ENCODE data around the gene PPIL3. TPM values are rescaled to one million over a fixed set of nuclear protein-coding genes. Genes with fewer than 3 reads are reported as not detected.

The PPIL3 gene
- total and polyA plus RNA-seq, 2 donors (not counting 3 experiments of a cell fraction or from before 2014, with no cell fraction given), result 25.0 to 27.1 TPM

DNA sequence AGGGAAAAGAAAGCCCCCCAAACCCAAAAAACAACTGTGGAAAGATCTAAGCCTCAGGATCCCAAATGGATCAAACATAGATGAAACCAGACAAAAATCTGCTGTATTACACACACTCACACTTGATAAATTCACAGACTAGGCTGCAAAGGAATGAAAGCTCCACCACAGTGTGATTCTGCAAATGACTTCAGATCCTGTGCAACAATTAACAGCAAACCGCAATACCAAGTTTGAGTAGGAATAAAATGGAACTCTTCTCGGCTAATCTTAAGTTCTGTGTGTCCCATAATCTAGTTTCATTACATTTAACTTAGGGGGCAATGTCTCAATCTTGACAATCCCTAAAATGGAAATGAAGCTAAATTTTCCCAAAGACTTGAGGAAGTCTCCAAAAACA lies 36.3 kb downstream of the PPIL3 start:
- TF ChIP-seq, protein P1, sequence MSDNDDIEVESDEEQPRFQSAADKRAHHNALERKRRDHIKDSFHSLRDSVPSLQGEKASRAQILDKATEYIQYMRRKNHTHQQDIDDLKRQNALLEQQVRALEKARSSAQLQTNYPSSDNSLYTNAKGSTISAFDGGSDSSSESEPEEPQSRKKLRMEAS (IDR thresholded peaks at IDR 0.05; ENCODE audit: insufficient read depth, insufficient read length), result no peak
- TF ChIP-seq FOS (IDR thresholded peaks at IDR 0.05; ENCODE audit: borderline replicate concordance, insufficient read depth, low read length) (no peak), EZH2 (IDR thresholded peaks at IDR 0.05; ENCODE audit: borderline replicate concordance, low read depth, low read length, severe bottlenecking) (no peak), JUN (IDR thresholded peaks at IDR 0.05; ENCODE audit: borderline replicate concordance, insufficient read depth, insufficient read length, low read depth) (no peak), GATA2 (IDR thresholded peaks at IDR 0.05; ENCODE audit: insufficient read depth, insufficient read length, low read depth, low read length) (no peak), MYC (IDR thresholded peaks at IDR 0.05; ENCODE audit: low read depth, low read length) (no peak), POLR2A (IDR thresholded peaks at IDR 0.05; ENCODE audit: low read depth, low read length) (no peak), POLR2AphosphoS5 (IDR thresholded peaks at IDR 0.05; ENCODE audit: insufficient read depth, low read depth, low read length) (no peak)
- TF ChIP-seq, protein P2, sequence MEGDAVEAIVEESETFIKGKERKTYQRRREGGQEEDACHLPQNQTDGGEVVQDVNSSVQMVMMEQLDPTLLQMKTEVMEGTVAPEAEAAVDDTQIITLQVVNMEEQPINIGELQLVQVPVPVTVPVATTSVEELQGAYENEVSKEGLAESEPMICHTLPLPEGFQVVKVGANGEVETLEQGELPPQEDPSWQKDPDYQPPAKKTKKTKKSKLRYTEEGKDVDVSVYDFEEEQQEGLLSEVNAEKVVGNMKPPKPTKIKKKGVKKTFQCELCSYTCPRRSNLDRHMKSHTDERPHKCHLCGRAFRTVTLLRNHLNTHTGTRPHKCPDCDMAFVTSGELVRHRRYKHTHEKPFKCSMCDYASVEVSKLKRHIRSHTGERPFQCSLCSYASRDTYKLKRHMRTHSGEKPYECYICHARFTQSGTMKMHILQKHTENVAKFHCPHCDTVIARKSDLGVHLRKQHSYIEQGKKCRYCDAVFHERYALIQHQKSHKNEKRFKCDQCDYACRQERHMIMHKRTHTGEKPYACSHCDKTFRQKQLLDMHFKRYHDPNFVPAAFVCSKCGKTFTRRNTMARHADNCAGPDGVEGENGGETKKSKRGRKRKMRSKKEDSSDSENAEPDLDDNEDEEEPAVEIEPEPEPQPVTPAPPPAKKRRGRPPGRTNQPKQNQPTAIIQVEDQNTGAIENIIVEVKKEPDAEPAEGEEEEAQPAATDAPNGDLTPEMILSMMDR (IDR thresholded peaks at IDR 0.05; ENCODE audit: extremely low read depth in 1 of 2, insufficient read depth in 1 of 2, low read depth in 1 of 2, low read length in 2 of 2), result no peak
- Histone ChIP-seq H3K9me1 (replicated peaks; ENCODE audit: control insufficient read depth, extremely low read depth, insufficient read depth, low read length) (no peaks in the 10 kb centered on the region), H3K4me3 (replicated peaks in 1 of 3; ENCODE audit: insufficient read depth in 1 of 3, low read depth in 1 of 3, low read length in 3 of 3) (no peak overlapping the region), H4K20me1 (replicated peaks; ENCODE audit: control insufficient read depth, extremely low read depth, insufficient read depth, low read length) (peaks cover 9% of the 10 kb centered on the region), H3K9ac (replicated peaks; ENCODE audit: extremely low read depth, insufficient read depth, low read length) (no peak overlapping the region), H3K9me3 (replicated peaks; ENCODE audit: control insufficient read depth, insufficient read depth, low read length) (no peaks in the 10 kb centered on the region), H2AFZ (ENCODE audit: low read depth, low read length) (no peak overlapping the region), H3K4me1 (ENCODE audit: control insufficient read depth, extremely low read depth, insufficient read depth, low read length) (no peaks in the 10 kb centered on the region), H3K27me3 (ENCODE audit: control insufficient read depth in 2 of 2, insufficient read depth in 2 of 2, low read length in 2 of 2) (no peaks in the 10 kb centered on the region), H3K36me3 (ENCODE audit: control insufficient read depth in 2 of 2, extremely low read depth in 1 of 2, insufficient read depth in 2 of 2, low read length in 2 of 2) (peaks cover 40 to 47% of the 10 kb centered on the region in 2 experiments), H3K4me2 (ENCODE audit: insufficient read depth, low read length) (no peak overlapping the region), H3K27ac (ENCODE audit: insufficient read depth, low read depth, low read length) (no peak overlapping the region), H3K79me2 (ENCODE audit: control insufficient read depth, insufficient read depth, low read length) (peaks cover 12% of the 10 kb centered on the region)
- POLR2A ChIA-PET, result interaction anchor here (0.6 kb wide), 1 partner anchor 33 kb away, joined by 3 read pairs; no protein-coding TSS in a partner anchor
- DNase-seq (ENCODE audit: low read depth, low spot score), result no peak
- dilution Hi-C loops (cut with MboI; ENCODE audit: extremely low pct_ligation_motif_present, low sequenced_read_pairs) (no loop called here), intact Hi-C loops (cut with micrococcal nuclease) (no loop called here)
- no TSS peak for BruUV-seq (replicated peaks)
- CTCF ChIA-PET, result interaction anchor here (1.0 to 1.3 kb wide), 2 partner anchors 11 to 325 kb away, joined by 3 read pairs; partner anchors contain the start of gene CLK1
- FAIRE-seq, result no peak
